NCI-H345 (cell line): ENCODE measurements around the gene GRIK4.

Experiments used
- DNase-seq: peaks from one replicate; lab custom pipeline; 2025; lab: John Stamatoyannopoulos, UW

Gene GRIK4

DNA sequence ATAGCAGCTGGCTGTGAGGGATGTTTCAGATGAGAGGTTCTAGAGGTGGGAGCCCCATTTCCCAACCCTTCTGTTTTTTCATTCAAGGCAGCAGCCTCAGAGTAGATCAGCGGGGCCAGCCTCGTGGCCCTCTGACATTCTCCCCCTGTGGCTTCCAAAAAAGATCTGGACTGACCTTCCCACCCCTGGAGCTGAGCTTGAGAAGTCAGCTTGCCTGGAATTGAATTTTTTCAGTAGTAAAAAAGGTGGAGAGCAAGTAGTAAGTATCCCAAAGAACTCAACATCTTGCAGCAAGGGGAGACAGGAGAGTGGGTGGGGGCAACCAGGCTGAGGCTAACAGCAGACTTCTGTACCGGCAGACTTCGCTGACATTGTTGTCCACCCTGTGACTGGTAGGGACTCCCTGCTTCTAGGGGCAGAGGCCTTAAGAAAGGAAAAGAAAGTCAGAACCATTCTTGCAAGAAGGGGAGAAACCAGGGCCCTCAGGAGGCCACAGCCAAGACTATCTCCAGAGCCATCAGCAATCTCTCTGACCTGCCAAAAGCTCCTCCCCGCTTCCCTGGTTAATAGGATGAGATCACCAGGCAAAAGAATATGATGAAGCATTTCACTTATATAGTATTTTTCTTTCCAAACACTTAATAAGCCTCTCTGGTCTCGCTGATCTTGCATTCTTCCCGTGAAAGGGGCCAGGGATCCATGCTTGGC lies 2.0 kb upstream of the GRIK4 start:
- no peak for DNase-seq

DNA sequence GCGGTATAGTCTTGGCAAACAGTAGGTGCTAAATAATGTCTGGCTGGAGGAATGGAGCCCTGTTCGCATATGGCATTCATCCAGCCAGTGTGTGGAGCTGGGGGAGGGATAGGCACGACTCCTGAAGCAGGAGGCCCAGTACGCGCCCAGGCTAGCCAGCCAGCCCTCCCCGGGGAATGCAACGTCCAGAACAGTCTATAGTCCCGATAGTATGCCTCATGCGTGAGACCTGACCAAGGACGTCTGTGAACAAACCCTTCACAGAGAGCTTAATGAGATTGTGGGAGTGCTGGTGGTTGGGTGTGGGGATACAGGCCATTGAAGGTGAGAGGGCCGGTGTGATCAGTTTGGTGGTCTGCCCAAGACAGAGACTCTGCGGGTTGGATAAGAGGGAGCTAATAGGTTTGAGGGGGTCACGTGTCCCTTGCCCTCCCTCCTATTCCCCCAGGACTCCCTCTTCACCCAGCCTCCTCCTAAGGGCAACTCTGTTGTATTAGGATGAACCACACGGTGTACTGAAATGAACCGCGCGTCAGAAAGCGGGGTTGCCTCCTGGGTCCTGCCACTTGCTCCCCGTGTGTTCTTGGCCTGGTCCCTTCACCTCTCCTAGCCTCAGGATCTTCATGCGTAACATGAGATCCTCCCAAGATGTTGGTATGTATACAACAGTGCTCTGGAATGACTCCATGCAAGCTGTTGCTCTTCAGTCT lies 987 bp upstream of the GRIK4 start:
- DNase-seq, result no peak

DNA sequence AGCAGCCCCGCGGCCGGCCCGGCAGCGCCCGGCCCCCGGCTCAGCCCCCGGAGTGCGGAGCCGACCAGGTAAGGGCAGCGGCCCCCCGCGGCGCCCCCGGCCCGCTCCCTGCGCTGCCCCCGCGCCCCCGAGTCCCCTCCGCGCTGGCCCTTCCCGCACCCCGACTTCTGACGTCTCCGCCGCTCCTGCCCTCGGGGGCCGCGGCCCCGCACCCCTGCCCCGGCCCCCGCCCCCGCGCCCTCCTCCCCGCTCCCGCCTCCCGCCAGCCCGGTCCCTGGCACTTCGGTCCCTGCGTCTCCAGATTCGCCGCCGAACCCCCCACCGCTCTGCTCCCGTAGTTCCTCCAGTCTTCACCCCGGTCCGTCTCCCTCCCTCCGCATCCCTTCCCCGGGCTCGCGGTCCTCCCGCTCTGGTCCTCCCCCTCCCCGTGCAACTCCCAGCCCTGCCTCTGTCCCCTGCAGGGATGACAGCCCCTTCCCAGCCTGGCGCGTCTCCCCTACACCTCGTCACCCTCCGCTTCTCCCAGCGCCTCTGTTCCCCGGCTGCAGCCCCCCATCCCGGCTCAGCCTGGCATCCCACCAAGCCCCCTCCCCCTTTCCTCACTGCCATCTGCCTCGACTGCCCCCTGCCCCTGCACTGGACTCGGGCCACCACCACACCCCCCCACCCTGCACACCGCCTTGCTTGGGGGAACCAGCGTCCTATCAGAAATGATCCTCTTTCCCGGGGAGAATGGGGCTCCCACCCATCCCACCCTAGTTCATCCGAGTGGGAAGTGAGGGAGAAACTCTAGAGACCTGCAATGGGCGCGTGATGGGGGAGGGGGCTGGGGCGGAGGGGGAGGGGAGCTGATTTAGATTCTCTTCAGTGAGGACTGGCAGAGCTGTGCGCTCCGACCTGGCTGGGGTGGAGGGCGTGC lies 531 bp downstream of the GRIK4 start:
- no peak for DNase-seq

DNA sequence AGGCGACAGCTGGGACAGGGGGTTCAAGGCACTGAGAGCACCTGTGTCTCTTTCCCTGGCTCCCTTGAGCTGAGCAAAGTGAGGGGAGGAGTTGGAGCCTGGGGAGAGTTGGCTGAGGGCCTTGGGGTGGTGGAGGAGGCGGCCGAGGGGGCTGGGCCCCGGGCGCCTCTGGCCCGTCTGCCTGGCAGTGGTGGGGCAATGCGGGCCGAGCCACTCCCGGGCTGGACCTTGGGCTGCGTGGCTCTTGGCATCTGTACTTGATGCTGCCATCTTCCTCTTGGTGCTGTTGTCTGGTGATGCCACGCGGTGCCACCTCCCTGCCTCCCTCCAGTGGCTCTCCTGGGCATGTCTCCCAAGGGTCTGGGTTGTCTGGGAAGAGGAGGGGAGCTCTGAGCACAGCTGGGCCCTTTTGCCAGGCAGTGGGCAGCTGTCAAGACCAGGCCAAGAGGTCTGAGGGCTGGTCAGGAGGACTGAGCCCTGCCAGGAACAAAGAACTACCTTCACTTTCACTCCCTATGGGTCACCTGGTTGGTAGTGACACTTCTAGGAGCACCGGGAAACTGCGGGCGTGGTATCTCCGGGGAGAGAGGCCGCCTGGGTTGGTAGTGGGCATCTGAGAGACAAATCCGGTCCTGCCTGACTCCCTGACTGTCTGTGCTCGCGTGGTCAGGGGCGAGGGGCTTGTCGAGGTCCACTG lies 1.3 kb downstream of the GRIK4 start:
- DNase-seq, result no peak

DNA sequence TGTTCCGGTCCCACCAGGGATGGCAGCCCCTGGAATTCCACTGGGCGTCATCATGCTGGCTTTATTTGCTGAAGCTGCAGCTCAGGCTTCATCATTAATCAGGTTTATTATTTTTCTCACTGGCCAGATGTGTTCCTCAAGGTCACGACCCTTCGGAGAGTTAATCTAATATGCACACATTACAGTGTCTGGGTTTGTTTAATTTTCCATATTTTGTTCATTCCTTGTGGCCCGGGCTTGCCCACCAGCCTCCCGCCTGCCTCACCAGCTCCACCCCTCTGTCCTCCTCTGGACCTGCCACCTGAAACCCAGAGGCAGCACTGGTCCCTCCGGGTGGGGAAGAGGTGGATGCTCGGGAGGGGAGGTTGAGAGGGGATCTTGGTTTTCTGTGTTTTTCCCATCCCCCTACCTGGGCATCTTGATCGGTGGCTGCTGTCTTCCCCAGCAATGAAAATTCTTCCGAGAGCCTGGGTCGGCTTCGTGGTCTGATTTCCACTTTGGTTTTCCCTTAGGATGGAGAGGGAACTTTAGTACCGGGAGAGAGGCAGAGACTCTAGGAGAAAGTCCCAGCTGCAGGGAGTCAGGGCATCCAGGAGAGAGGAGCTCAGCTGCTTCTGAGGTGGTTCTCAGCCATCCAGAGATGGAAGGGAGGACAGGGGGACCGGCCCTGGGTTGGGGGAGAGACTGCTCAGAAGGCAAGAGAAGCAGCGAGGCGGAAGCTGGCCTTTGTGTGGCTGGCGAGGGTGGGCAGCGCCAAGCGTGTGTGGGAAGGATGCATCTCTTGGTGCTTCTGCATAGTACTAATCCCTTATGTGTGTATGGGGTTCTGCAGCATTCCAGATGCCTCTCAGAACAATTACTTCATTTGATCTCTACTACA lies 2.1 kb downstream of the GRIK4 start:
- no peak for DNase-seq

DNA sequence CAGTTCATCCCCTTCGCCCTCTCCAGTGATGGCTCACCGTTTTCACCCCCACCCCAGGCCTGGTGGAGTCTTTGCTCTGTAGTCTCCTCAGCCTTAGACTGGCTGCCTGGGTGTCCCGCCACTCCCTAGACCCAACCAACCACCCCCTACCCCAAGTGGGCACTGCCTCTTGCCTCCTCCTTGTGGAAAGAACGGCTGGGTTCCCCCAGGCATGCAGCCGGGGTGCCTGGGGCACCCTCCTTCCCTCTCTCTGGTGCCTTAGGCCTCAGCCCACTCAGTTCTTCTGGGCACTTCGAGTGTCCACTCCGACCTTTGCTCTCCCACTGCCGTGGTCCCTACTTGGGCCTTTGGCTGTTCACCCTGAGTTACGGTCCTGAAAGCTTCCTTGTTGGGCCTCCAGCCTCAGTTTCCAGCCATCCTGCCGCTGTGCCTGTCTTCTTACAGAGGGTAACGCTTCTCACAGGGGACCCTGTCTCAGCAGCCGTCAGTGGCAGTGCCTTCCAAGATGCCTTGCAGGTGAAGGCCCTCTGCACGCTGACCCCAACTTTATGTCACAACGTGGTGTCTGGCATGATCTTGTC lies 3.1 kb downstream of the GRIK4 start:
- DNase-seq, result no peak

DNA sequence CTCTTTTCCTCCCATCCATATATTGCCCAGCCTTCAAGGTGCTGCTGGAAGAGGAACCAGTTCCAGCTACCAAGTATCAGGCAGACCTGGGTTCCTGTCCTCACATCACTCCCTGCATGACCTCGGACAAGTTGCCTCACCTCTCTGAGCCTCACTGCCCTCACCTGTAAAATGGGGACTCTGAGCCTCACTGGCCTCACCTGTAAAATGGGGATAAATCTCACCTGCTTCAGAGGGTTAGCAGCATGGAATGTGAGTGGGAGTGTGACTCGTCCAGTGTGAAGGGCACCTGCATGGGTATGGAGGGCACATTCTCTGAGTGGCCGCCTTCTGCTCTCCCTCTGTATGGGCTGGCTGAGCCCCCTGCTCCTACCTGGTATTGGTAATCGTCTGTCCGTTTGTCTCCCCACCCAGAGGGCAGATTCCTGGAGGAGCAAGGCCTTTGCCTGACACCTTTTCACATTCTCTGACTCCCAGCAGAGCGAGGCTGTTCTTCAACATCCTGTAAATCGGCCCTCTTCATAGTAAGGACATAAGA lies 3.7 kb downstream of the GRIK4 start:
- DNase-seq, result no peak

DNA sequence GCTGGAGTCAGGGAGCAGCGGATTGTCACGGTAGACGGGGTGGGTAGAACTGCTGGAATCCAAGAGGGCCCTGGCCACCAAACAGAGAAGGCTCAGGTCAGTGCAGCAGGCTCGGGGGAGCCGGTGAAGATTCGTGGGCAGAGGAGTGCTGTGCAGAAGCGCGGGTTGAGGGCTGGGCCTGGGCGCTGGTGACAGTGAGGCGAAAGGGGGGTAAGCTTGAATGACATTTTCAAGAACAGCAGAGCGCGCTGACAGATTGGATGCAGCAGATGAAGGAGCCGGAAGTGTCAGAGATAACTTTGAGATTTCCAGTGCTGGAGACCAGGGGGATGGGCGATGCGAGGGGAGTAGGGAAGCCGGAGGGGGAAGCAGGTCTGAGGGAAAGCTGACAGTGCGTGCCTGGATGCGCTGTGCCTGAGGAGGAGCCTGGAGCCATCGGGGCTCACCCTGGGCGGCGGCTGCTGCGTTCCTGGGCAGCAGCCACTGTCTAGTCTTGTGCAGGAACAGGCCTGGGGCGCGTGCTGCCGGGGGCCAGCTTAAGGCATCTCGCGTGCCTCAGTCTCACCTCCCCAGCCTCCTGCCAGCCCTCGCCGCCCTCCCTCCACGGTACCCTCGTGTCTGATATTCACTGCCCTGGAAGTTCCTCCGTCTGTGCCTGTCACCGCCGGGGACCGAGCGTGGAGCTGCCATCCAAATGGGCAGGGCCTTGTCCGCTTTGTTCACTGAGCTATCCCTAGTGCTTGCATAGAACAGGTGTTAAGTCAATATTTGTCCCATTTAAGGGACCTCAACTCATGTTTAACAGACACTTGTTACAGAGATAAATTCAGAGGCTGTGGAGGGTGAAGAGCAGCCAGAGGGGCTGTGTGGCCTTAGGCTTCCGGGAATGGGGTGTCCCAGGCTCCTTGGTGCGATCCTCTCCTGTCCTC lies 5.2 kb downstream of the GRIK4 start:
- DNase-seq, result peak; percentile 61

DNA sequence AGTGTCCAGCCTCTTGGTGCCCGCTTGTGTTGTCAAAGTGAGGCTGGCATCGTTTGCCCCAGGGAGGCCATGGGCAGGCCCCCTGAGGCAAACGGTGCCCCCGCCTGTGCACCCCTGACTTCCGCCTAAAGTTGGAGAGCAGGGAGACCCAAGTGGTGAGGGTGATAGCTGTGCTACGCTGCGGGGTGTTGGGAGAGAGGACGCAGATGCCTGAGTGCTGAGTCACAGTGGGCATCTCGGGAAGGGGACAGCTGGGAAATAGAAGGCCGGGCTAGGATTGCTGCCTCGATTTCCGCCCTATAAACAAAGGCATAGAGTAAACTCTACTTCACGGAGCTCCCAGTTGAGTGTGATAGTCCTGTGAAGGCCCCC lies 5.8 kb downstream of the GRIK4 start:
- DNase-seq, result peak; percentile 60

DNA sequence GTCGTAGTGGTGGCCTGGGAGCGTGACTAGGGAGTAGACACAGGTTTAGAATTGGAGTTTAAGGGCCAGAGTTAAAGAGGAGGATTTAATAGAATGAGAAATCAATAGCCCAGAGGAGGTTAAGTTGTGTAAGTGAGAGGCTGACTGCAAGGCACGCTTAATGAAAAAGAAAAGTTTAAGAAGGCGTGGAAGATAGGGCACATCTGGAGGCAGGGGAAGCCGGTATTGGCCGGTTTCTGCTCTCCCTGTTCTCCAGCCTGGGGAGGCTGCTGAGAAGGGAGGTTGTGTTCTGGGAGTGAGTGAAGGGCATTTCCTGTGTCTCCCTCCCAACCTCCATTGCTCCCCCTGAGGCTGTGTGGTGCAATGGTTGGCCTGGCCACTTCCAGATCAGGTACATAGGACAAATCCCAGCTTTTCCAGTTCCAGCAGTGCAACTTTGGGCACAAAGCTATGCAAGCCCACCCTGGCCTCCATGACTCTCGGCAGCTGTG lies 6.3 kb downstream of the GRIK4 start:
- no peak for DNase-seq

DNA sequence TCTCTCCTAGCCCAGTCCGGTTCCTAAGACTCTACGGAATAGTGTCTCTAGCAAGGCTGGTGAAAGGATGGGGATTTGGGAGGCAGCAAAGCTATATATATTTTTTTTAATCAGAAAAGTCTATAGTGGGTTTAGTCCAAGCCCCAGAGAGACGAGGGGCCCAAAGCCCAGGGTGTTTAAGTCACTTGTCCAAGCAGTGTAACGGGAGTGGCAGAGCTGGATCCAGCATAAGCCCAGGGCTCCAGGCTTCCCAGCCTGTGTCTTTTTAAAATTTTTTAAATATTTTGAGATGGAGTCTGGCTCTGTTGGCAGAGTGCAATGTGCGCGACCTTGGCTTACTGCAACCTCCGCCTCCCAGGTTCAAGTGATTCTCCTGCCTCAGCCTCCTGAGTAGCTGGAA lies 6.8 kb downstream of the GRIK4 start:
- DNase-seq, result no peak

DNA sequence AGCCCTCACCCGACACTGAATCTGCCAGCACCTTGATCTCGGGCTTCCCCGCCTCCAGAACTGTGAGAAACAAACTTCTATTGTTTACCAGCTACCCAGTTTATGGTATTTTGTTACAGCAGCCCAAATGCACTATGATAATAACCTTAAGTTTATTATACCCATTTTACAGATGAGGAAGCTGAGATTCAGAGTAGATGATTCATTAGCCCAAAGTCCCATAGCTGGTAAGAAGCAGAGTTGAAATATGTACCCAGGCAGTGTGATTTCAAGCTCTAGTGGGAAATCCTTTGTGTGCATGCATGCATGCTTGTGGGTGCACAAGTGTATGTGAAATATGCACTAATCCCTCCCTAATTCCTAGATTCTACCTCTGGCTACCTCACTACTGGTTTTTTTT lies 7.9 kb downstream of the GRIK4 start:
- DNase-seq, result no peak

DNA sequence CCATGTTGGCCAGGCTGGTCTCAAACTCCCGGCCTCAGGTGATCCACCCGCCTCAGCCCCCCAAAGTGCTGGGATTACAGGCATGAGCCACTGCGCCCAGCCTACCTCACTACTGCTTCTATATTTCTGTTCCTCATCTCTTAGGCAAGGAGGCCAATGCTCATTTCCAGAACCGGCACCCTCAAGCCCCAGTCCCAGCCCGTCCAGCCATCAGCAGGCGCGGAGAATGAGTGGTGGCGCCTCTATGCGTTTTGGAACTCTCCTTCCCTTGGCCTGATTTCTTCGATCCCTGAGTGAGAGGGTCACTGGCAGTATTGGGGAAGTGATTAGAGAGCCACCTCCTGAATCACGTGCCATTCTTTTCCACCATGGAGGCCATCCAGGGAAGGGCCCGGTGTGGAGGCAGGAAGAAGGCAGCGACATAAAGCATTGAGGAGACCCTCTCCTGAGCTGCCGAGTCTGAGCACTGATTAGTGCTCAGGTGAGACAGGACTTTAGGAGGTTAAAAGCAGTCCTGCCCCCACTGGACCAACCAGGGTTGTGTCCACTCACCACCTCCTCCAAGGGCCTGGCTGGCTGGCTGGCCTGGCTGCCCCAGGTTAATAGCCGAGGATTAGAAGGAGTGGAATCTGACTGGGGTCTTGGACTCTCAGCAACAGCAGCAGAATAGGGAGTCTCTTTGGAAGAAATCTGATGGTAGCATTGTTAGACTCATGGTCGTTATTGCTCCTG lies 8.7 kb downstream of the GRIK4 start:
- DNase-seq, result no peak

DNA sequence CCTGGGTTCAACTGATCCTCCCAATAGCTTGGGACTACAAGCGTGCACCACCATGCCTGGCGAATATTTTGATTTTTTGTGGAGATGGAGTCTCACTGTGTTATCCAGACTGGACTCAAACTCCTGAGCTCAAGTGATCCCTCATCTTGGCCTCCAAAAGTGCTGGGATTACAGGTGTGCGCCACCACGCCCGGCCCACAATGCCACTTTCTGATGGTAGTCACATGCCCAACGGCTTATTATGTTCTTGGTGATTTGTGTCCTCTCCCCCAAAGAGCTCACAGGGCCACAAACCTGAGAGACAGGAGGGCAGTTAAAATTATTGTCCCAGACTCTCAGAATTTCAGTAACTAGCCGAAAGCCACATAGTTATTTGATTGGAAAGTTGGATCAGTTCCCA lies 9.6 kb downstream of the GRIK4 start:
- DNase-seq, result no peak

DNA sequence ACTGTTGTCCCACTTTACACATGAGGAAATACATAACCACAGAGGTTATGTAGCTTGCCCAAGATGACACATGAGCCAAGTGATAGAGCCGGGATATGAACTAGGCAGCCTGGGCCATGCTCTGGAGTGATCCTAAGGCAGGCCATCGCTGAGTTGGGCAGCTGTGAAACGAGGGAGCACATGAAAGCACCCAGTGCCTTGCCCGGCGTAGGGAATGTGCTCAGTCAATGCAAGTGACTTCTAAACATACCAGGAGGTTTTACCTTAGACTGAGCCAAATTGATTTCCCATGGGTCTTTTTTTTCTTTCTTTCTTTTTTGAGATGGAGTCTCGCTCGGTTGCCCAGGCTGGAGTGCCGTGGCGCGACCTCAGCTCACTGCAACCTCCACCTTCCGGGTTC lies 10.5 kb downstream of the GRIK4 start:
- no peak for DNase-seq

DNA sequence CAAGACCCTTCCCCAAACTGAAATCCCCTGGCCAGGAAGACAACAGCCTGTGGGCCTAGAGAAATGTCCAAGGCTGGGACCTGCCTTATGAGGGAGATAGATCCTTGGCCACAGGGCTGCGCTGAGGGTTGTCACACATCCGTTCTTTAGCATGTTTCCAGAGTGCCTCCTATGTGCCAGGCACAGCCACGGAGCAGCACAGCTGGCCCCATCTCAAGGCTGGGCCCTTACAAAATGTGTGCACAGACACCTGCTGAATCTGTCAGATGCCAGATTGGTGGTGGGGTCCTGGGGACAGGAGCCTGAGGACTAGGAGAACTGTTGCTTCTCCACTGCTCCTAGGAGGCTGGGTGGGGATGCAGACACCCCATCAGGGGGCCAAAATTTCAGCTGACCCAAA lies 11.2 kb downstream of the GRIK4 start:
- no peak for DNase-seq

DNA sequence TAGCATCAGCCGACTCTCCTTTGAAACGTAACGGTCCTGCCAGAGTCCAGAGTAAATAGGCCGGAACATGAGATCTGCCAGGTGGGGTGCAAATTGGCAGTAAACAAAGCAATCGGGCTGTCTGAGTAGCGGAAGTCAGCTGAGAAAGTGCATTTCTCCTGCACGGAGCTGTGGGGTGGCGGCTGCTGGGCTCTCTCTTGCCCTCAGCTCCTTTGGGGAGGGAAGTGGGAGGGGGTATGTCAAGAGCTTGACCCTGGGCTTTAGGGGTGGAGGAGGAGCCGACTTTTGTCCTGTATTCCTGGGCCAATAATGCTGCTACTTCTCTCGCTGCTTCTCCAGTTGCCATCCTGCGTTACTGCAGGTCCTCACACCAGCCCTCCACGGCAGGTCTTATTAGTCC lies 11.6 kb downstream of the GRIK4 start:
- peak; percentile 57 for DNase-seq

DNA sequence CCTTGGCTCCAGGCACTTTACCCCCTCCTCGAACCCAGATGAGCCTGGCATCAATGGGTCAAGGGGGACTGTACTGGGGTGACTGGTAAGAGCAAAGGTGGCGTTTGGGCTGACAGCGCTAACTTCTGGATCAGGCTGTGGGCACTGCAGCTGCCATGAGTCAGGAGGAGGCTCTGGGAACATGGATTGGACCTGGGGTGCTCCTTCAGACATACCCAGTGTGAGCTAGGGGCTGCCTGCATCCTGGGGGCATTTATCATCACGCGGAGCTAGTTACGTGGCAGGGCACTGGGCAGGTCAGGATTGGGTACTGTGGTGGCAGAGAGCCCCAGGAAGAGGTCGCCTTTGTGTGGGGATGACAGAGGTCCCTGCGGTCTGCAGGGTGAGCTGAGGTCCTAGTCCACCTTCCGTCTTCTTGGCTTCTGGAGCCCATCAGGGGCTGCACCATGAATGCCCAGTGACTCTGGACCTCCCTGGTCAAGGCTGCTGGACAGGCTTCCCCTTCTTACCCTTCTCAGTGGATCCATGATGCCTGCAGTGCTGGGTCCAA lies 13.1 kb downstream of the GRIK4 start:
- no peak for DNase-seq
